Fibroblast of lung (primary cell): Measurements from ENCODE around the gene WWOX.

ENCODE experiments used
- EZH2 ChIP-seq: IDR thresholded peaks from 2 replicates; pipeline ENCODE4 v1.5.1; 2012; ENCODE audit warnings: low read length, control low read depth, mild to moderate bottlenecking; ENCODE audit errors: missing control alignments
- TF ChIP-seq, protein P1 (sequence below), 2 donors: IDR thresholded peaks in 1 of 2; conservative IDR thresholded peaks in 1 of 2; 1 replicate in 1 of 2; 2 replicates in 1 of 2; pipeline ENCODE4 v1.5.1; 2011 to 2012; ENCODE audit warnings: low read length in 2 of 2, control low read depth in 1 of 2, inconsistent platforms in 1 of 2, low read depth in 1 of 2, mild to moderate bottlenecking in 1 of 2

DNA sequence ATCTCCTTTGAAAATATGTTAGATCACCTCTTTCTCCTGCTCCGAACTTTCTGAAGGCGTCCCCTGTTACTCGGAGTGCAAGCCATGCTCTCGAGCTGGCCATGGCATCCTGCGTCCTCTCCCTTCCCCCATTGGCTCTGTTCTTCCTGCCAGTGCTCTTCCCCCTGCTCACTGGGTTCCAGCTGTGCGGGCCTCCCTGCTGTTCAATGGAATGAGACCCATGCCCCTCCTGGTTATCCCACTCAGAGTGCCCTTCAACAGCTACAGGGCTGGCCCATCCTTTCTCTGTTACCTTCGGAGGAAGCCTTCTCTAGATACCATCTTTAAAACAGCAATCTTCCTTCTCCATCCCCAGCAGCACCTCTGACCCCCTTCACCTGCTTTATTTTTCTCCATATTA, 996.8 kb downstream of the WWOX start:
- TF ChIP-seq, protein P1, sequence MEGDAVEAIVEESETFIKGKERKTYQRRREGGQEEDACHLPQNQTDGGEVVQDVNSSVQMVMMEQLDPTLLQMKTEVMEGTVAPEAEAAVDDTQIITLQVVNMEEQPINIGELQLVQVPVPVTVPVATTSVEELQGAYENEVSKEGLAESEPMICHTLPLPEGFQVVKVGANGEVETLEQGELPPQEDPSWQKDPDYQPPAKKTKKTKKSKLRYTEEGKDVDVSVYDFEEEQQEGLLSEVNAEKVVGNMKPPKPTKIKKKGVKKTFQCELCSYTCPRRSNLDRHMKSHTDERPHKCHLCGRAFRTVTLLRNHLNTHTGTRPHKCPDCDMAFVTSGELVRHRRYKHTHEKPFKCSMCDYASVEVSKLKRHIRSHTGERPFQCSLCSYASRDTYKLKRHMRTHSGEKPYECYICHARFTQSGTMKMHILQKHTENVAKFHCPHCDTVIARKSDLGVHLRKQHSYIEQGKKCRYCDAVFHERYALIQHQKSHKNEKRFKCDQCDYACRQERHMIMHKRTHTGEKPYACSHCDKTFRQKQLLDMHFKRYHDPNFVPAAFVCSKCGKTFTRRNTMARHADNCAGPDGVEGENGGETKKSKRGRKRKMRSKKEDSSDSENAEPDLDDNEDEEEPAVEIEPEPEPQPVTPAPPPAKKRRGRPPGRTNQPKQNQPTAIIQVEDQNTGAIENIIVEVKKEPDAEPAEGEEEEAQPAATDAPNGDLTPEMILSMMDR (conservative IDR thresholded peaks at IDR 0.05 in 1 of 2, IDR thresholded peaks at IDR 0.05 in 1 of 2; ENCODE audit: low read depth in 1 of 2, low read length in 2 of 2) = no peak
- no peak for TF ChIP-seq EZH2
